GM19099 (cell line): ENCODE data around the gene GABARAPL2.
A peak's percentile ranks its signal among the peaks of the same experiment; 100 is the strongest.

Source experiments
- POLR2A ChIP-seq: IDR thresholded peaks from 3 replicates; pipeline ENCODE4 v1.6.1; 2011; ENCODE audit warnings: low read depth; ENCODE audit not compliant: insufficient read length; ENCODE audit errors: extremely low read depth

The GABARAPL2 gene

GRCh38 chr16:75566040-75566757, at the start of gene GABARAPL2:
Gene GABARAPL2 (plus strand): TSS chr16:75566379. CDS start chr16:75566487, 108 bp downstream.
- peak; percentile 49 for TF ChIP-seq POLR2A

DNA sequence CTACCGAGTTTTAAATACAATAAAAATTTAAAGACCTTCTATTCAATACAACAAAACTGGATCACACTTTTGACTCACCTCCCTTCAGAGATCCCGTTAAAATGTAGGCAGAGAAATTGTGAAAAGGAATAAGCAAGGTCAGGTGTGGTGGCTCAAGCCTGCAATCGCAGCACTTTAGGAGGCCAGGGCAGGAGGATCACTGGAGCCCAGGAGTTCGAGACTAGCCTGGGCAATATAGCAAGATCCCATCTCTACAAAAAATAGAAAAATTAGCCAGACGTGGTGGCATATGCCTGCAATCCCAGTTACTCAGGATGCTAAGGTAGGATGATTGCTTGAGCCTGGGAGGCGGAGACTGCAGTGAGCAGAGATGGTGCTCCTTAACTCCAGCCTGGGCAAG, 47.0 kb upstream of the GABARAPL2 start:
- TF ChIP-seq POLR2A = no peak

DNA sequence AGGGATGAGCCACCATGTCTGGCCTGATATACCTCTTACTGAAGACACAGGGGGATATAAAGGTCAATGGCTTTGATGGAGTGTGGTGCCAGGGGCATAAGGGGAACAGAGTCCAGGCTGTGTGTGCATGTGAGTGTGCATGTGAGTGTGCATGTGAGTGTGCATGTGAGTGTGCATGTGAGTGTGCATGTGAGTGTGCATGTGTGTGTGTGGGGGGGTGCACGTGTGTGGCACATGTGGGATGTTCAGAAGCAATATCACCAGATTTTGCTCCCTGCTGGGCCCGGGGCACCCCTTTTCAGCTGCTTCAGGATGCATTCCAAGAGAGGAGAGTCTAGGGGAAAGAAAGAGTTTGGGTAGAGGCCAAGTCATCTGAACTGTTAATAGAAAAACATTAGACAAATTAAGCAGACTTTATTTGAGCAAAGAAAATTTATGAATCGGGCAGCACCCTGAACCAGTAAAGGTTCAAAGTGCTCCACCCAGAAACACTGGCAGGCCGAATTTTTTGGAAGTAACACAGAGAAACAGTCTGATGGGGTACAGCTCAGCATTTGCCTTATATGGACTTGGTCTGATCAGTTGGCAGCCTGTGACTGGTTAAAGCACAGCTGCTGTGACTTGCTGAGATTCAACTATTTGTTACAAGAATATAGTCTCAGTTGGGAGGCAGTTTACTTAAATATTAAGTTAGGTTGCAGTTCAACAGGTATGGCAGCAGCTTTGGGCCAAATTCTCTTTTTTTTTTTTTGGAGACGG, 40.0 kb upstream of the GABARAPL2 start:
- no peak for TF ChIP-seq POLR2A

DNA sequence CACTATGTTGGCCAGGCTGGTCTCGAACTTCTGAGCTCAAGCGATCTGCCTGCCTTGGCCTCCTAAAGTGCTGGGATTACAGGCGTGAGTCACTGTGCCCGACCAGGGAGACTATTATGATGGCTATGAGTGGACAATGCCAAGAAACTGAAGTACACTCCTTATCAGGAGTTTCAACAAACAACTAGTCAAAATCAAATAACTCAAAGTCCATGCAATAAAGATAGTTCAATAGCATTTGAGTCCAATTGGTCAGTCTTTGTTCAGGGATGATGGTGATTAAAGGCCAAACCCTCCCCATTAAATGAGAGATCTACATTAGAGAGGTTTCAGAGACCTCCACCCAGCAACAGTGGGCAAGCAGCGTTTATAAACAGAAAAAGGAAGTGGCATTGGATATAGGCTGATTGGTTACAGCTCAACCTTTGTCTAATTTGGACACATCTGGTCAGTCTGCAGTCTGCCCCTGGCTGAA, 38.3 kb upstream of the GABARAPL2 start:
- TF ChIP-seq POLR2A = no peak

GRCh38 chr16:75529056-75529905, 36.9 kb upstream of the GABARAPL2 start:
- no peak for TF ChIP-seq POLR2A

DNA sequence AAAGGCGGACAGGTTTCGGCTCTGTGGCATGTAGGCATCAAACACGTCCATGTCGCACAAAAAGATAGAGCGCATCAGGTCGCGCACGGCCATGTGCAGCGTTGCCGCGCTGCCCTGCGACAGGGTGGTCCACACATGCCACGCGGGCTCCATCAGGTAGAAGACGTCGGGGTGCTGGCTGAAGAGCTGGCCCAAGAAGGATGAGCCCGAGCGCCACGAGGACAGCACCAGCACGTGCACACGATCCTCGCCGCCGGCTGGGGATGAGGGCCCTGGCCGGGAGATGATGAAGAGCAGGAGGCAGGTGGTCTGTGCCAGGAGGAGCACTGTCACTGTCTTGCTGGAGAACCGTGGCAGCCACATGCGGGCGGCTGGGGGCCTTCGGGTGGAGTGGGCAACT, 36.2 kb upstream of the GABARAPL2 start:
- no peak for TF ChIP-seq POLR2A

DNA sequence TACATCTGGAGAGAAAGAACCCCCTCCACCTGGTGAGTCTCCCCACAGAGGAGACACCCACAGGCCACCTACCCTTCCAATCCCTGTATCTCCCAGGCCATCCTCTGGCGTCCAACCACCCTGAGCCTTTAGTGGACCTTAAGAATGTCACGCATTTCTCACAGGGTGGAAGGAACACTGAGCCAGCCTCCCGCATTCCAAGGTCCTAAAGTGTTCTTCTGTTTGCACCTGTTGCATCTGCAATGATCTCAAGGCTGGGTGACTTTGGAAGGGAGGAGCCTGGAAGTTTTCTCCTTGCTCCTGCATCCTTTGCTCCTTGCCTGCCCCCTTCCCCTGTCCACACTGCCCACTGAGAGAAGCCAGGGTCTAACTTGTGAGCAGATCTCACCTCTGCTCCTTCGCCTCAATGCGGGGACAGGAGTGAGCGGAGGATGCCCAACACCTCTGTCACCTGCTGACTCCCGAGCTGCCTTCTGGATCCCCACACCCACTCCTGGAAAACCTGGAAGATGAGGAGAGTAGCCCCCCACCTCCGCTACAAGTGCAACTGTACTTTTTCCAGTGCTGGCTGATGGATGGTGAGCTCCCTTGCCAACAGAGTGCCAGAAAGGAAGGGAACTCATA, 33.9 kb upstream of the GABARAPL2 start:
- no peak for TF ChIP-seq POLR2A

DNA sequence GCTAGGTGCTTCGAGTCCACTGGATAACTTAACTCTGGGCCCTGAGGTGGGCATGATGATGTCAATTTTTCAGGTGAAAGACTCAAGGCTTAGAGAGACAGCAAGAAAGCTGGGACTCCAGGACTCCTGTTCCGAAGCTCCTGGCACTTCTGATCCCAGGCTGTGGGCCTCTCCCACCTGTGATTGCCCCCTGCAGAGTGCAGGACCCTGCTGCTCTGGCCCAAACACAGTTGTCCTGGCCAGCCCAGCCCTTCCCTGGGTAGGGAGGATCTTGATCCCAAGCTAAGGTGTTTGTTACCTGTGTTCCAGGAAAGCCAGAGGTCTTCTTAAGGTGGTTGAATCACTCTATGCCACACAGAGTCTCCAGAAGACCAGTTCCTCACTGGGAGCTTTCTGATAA, 33.4 kb upstream of the GABARAPL2 start:
- TF ChIP-seq POLR2A = no peak

- TF ChIP-seq POLR2A = no peak
Measured at GRCh38 chr16:75534560-75535205, 31.5 kb upstream of the GABARAPL2 start.

- TF ChIP-seq POLR2A = no peak
Measured at GRCh38 chr16:75535211-75535843, 30.9 kb upstream of the GABARAPL2 start.

GRCh38 chr16:75535901-75536300, 30.3 kb upstream of the GABARAPL2 start, which contains the start of gene CHST5:
Gene CHST5 (minus strand): TSS chr16:75536108. CDS start chr16:75530384, 5,724 bp downstream.
- TF ChIP-seq POLR2A = no peak

DNA sequence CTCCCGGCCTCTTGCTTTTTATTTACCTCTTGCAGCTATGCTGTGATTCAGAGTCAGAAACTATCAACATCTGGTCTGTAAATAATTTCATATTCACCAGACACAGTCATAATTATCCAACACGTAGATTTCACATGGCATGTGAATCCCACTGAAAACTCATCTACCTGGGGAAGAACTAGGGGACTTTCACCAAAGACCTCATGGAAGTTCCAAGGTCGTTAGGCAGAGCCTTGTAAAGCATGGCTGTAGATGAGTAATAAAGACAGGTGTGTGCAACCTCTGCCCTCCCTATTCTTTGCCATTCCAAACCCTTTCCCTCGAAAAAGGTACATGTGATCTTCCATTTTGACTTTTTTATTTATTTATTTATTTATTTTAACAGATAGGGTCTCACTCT, 28.4 kb upstream of the GABARAPL2 start:
- TF ChIP-seq POLR2A = no peak

DNA sequence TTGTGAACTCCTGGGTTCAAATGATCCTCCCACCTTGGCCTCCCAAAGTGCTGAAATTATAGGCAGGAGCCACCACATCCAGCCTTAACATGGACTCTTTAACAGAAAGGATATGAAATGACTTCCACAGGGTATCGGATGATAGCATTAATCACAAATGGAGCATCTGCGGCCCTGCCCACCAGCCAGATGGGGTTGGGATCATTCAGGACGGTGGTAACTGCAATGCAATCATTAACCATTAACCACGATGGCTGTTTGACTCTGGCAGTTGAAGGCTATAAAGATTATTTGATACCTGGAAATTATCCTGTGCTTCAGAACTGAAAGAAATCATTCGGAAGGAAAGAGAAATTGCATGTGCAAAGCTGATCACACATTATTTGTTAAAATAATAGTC, 24.9 kb upstream of the GABARAPL2 start:
- TF ChIP-seq POLR2A = no peak

DNA sequence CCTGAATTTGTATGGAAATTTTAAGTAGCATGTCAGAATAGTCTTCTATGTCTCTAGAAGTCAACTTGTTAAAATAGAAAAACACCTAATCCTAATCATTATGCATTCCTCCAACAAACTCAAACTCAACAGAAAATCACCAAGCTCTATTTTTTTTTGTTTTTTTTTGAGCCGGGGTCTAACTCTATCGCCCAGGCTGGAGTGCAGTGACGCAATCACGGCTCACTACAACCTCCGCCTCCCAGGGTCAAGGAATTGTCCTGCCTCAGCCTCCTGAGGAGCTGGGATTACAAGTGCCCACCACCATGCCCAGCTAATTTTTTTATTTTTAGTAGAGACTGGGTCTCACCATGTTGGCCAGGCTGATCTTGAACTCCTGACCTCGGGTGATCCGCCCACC, 19.9 kb upstream of the GABARAPL2 start:
- no peak for TF ChIP-seq POLR2A
